ENCODE data around the gene CARS1. TPM values are rescaled to one million over a fixed set of nuclear protein-coding genes. Genes with fewer than 3 reads are reported as not detected.

CARS1 gene
- total and polyA plus RNA-seq, 10 of the 15 experiments (the other 5 are each of a cell fraction or from before 2014, with no cell fraction given): 7.8 to 60.6 (median 45.7) TPM

- intact Hi-C loops (cut with micrococcal nuclease; ENCODE audit: unreplicated experiment) (no loop called here), in situ Hi-C loops (cut with MboI) (no loop called here)
- 97% methylated on average over 12 of the region's 12 CpGs for WGBS (ENCODE audit: insufficient coverage, insufficient replicate concordance, low lambda C conversion rate, missing lambda C conversion rate)
- POLR2A ChIA-PET: no interaction called here
- RAD21 ChIA-PET (ENCODE audit: unreplicated experiment): no interaction called here
- no peak for TF ChIP-seq GABPA (IDR thresholded peaks at IDR 0.05; ENCODE audit: low read depth)
- TF ChIP-seq SKIL (IDR thresholded peaks at IDR 0.05; ENCODE audit: low read depth, poor library complexity, severe bottlenecking): no peak
- TF ChIP-seq CBX5 (IDR thresholded peaks at IDR 0.05; ENCODE audit: low read depth): no peak
- Histone ChIP-seq H3K4me2 (ENCODE audit: control insufficient read depth, insufficient read depth) (no peak overlapping the region), H3K9ac (ENCODE audit: control insufficient read depth, insufficient read depth, low read length) (no peak overlapping the region), H3K79me2 (ENCODE audit: control insufficient read depth, insufficient read depth, low read length) (no peaks in the 10 kb centered on the region), H3K4me3 (no peak overlapping the region), H3K36me3 (ENCODE audit: control insufficient read depth in 2 of 2, insufficient read depth in 2 of 2, low read length in 1 of 2) (peaks cover 17 to 30% of the 10 kb centered on the region in 2 experiments), H4K20me1 (ENCODE audit: control insufficient read depth, insufficient read depth) (no peaks in the 10 kb centered on the region), H2AFZ (ENCODE audit: control insufficient read depth, low read depth, low read length) (no peak overlapping the region), H3K4me1 (ENCODE audit: control insufficient read depth, insufficient read depth, low read length) (peaks cover 17% of the 10 kb centered on the region), H3K27me3 (replicated peaks in 1 of 2; ENCODE audit: control insufficient read depth in 2 of 2, insufficient read depth in 2 of 2, low read length in 1 of 2) (no peaks in the 10 kb centered on the region), H3K9me3 (replicated peaks; ENCODE audit: control insufficient read depth, insufficient read depth, low read length) (no peaks in the 10 kb centered on the region), H3K27ac (ENCODE audit: control insufficient read depth, insufficient read depth) (no peak overlapping the region)
- SMC1A ChIA-PET (ENCODE audit: uncharacterized antibody, unreplicated experiment): interaction anchor here (1.6 to 4.8 kb wide), 2 partner anchors 30 to 44 kb away, joined by 10 to 26 read pairs; no protein-coding TSS in a partner anchor
- BruUV-seq (replicated peaks): no TSS peak
- DNase-seq (ENCODE audit: low read depth, low spot score) (no peak), ATAC-seq (no peak), FAIRE-seq (no peak)
- CTCF ChIA-PET: interaction anchor here (1.8 to 4.3 kb wide), 3 partner anchors 31 to 127 kb away, joined by 6 to 43 read pairs (median 10); no protein-coding TSS in a partner anchor
Measured at GRCh38 chr11:3020011-3020410, 37.2 kb downstream of the CARS1 start.

- H3K36me3 ChIP-seq (ENCODE audit: control insufficient read depth in 2 of 2, insufficient read depth in 2 of 2, low read length in 1 of 2): peaks cover 19 to 37% of the 10 kb centered on the region in 2 experiments
- H3K27ac ChIP-seq (ENCODE audit: control insufficient read depth, insufficient read depth): no peak overlapping the region
- RAD21 ChIA-PET (ENCODE audit: unreplicated experiment): no interaction called here
- no peak overlapping the region for H2AFZ ChIP-seq (ENCODE audit: control insufficient read depth, low read depth, low read length)
- H3K27me3 ChIP-seq (replicated peaks in 1 of 2; ENCODE audit: control insufficient read depth in 2 of 2, insufficient read depth in 2 of 2, low read length in 1 of 2): no peaks in the 10 kb centered on the region
- H4K20me1 ChIP-seq (ENCODE audit: control insufficient read depth, insufficient read depth): no peaks in the 10 kb centered on the region
- no peak for ATAC-seq
- H3K9me3 ChIP-seq (replicated peaks; ENCODE audit: control insufficient read depth, insufficient read depth, low read length): no peaks in the 10 kb centered on the region
- no peak overlapping the region for H3K4me2 ChIP-seq (ENCODE audit: control insufficient read depth, insufficient read depth)
- no peak overlapping the region for H3K4me3 ChIP-seq
- SMC1A ChIA-PET (ENCODE audit: uncharacterized antibody, unreplicated experiment): no interaction called here
- intact Hi-C loops (cut with micrococcal nuclease; ENCODE audit: unreplicated experiment) (no loop called here), in situ Hi-C loops (cut with MboI) (no loop called here)
- H3K79me2 ChIP-seq (ENCODE audit: control insufficient read depth, insufficient read depth, low read length): no peaks in the 10 kb centered on the region
- DNase-seq (ENCODE audit: low read depth, low spot score): no peak
- no TSS peak for BruUV-seq (replicated peaks)
- POLR2A ChIA-PET: no interaction called here
- H3K4me1 ChIP-seq (ENCODE audit: control insufficient read depth, insufficient read depth, low read length): peaks cover 25% of the 10 kb centered on the region
- H3K9ac ChIP-seq (ENCODE audit: control insufficient read depth, insufficient read depth, low read length): no peak overlapping the region
- WGBS (ENCODE audit: insufficient coverage, insufficient replicate concordance, low lambda C conversion rate, missing lambda C conversion rate): 76% methylated on average over 5 of the region's 5 CpGs
- FAIRE-seq: no peak
- CTCF ChIA-PET: no interaction called here
- TF ChIP-seq IRF4 (IDR thresholded peaks at IDR 0.05; ENCODE audit: low read depth, low read length): no peak
- TF ChIP-seq RB1 (IDR thresholded peaks at IDR 0.05; ENCODE audit: borderline replicate concordance): no peak
- no peak for TF ChIP-seq CBX5 (IDR thresholded peaks at IDR 0.05; ENCODE audit: low read depth)
- no peak for TF ChIP-seq CUX1 (IDR thresholded peaks at IDR 0.05; ENCODE audit: insufficient replicate concordance, low read depth, low read length)
- TF ChIP-seq ZBTB33 (IDR thresholded peaks at IDR 0.05): no peak
- no peak for TF ChIP-seq NRF1 (conservative IDR thresholded peaks at IDR 0.05; ENCODE audit: low read depth, low read length)
Measured at GRCh38 chr11:3018596-3018995, 38.6 kb downstream of the CARS1 start.

All from GM12878 (cell line).